PFSK-1 (cell line): ENCODE measurements around the gene SERF1B. TPM values are rescaled to one million over a fixed set of nuclear protein-coding genes. Genes with fewer than 3 reads are reported as not detected.
"Not testable (repeated sequence)": the region's sequence is repeated elsewhere in the genome, so short reads cannot be mapped to it uniquely, and the experiment has no call there.

Experiments
- FOXP2 ChIP-seq: optimal IDR thresholded peaks from 2 replicates; pipeline ENCODE3; 2011; ENCODE audit warnings: borderline replicate concordance, control low read depth, inconsistent platforms; ENCODE audit not compliant: insufficient read depth; ENCODE audit errors: extremely low read length, extremely low read depth
- SIN3A ChIP-seq: IDR thresholded peaks from 2 replicates; pipeline ENCODE4 v1.6.1; 2012; ENCODE audit warnings: mild to moderate bottlenecking, low read length, moderate library complexity, borderline replicate concordance; ENCODE audit not compliant: insufficient read depth
- TAF1 ChIP-seq: IDR thresholded peaks from 2 replicates; pipeline ENCODE4 v1.6.1; 2012; ENCODE audit warnings: low read length, control low read depth, borderline replicate concordance; ENCODE audit not compliant: insufficient read depth
- polyA plus RNA-seq: library from polyadenylated mRNA; unstranded; fragments of >200 nt; gene quantifications from one replicate; pipeline ENCODE4 v1.2.1, GENCODE V29; 2012; ENCODE audit warnings: low read depth, missing spikeins; ENCODE audit not compliant: insufficient read length

The SERF1B gene
- polyA plus RNA-seq, result 10.0 TPM

DNA sequence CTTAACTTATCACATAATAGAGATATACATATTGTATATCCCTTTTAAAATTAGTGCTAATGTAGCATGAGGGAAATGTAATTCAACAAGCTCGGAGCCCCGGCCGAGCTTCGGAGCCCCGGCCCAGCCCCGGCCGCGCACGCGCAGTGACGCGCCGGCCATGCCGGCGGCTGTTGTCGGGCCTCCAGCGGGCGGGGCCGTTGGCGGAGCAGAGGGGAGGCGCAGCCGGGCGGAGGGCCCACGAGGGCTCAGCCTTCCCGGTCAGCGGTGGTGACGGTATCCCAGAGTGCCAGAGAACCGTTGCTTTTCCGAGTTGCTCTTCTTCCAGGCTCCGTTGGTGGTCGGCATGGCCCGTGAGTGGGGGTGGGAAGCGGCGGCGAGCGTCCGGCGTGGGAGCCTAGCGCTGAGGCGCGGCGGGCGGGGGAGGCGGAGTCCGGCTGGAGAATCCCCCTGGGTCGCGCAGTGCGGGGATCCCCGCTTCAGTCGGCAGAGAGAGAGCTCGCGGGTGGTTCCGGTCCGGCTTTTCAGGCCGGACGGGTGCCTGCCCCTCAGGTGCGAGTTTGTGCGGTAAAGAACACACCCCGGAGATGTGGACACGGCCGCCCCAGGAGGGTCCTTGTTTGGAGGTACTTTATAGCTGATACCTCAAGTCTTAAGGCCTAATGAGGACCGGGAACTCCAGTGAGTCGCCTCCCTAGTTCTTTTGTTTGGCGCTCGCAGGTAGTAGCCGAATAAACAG, at the start of gene SERF1B:
SERF1B (plus strand) TSS at position 146 of the 739 bp plus-strand sequence; CDS start at position 347, 201 bp downstream.
- TF ChIP-seq FOXP2, TAF1, SIN3A: not testable (repeated sequence)
